H1 (cell line): ENCODE measurements around the gene ACSM2A. TPM values are rescaled to one million over a fixed set of nuclear protein-coding genes. Genes with fewer than 3 reads are reported as not detected.

ENCODE experiments used
- CTCF ChIA-PET: fragments of 300-600 bp; sonication (Branson Sonifier 250); formaldehyde crosslinking; loops from one replicate; lab custom pipeline; 2021; ENCODE audit not compliant: partially characterized antibody; lab: Charles Lee
- POLR2A ChIA-PET: fragments of 300-600 bp; sonication (Branson Sonifier 250); formaldehyde crosslinking; loops from one replicate; lab custom pipeline; 2021; ENCODE audit warnings: inconsistent platforms; ENCODE audit not compliant: partially characterized antibody; lab: Charles Lee
- DNase-seq, 2 experiments: peaks; one replicate each; pipeline versions ENCODE4 v3.0.0 to v3.0.0-alpha.2; 2010 to 2022; ENCODE audit warnings: low spot score in 2 of 2, low read depth in 1 of 2, mixed read lengths in 1 of 2
- FAIRE-seq: peaks from 2 replicates; lab custom pipeline; 2011; peaks lifted over from hg19 to GRCh38; lab: Jason Lieb, UNC
- H2AFZ ChIP-seq: 2 replicates; pipeline ENCODE4 v1.8.1; 2012; ENCODE audit warnings: low read length, inconsistent platforms
- H2AK5ac ChIP-seq: 2 replicates; pipeline ENCODE4 v1.6.1; 2013; ENCODE audit warnings: low read depth, low read length
- H2BK120ac ChIP-seq: replicated peaks from 2 replicates; pipeline ENCODE3; 2013; ENCODE audit warnings: low read depth, low read length, inconsistent platforms
- H2BK12ac ChIP-seq: 2 replicates; pipeline ENCODE4 v1.6.1; 2013; ENCODE audit warnings: low read depth, low read length
- H2BK15ac ChIP-seq: 2 replicates; pipeline ENCODE4 v1.6.1; 2013; ENCODE audit warnings: low read length
- H2BK20ac ChIP-seq: 2 replicates; pipeline ENCODE4 v1.6.1; 2013; ENCODE audit warnings: low read length
- H2BK5ac ChIP-seq: 2 replicates; pipeline ENCODE4 v1.6.1; 2013; ENCODE audit warnings: low read depth, low read length
- H3K14ac ChIP-seq: 2 replicates; pipeline ENCODE4 v1.6.1; 2013; ENCODE audit warnings: inconsistent platforms; ENCODE audit not compliant: insufficient read length
- H3K18ac ChIP-seq: 2 replicates; pipeline ENCODE4 v1.6.1; 2013; ENCODE audit warnings: low read length; ENCODE audit errors: extremely low read depth
- H3K23ac ChIP-seq: 2 replicates; pipeline ENCODE4 v1.6.1; 2013; ENCODE audit warnings: inconsistent platforms; ENCODE audit not compliant: insufficient read length
- H3K23me2 ChIP-seq: 2 replicates; pipeline ENCODE4 v1.6.1; 2013; ENCODE audit warnings: low read depth, low read length
- H3K27ac ChIP-seq: 2 replicates; pipeline ENCODE4 v1.6.1; 2011; ENCODE audit warnings: low read depth, low read length, inconsistent platforms
- H3K27me3 ChIP-seq, 4 experiments: replicated peaks in 1 of 4; 1 replicate in 1 of 4; 2 replicates in 3 of 4; pipeline versions ENCODE4 v1.6.1 to v1.8.1; 2011 to 2013; ENCODE audit warnings: low read length in 3 of 4, mild to moderate bottlenecking in 3 of 4, inconsistent platforms in 2 of 4, mixed read lengths in 2 of 4, moderate library complexity in 1 of 4; ENCODE audit not compliant: control insufficient read depth in 3 of 4, insufficient read depth in 3 of 4; ENCODE audit errors: extremely low read depth in 1 of 4
- H3K36me3 ChIP-seq, 4 experiments: 2 replicates each; pipeline versions ENCODE4 v1.6.1 to v1.8.1; 2011 to 2013; ENCODE audit warnings: mild to moderate bottlenecking in 4 of 4, low read length in 3 of 4, moderate library complexity in 2 of 4, control low read depth in 1 of 4, inconsistent platforms in 1 of 4; ENCODE audit not compliant: insufficient read depth in 4 of 4, control insufficient read depth in 2 of 4
- H3K4ac ChIP-seq: replicated peaks from 2 replicates; pipeline ENCODE3; 2013; ENCODE audit warnings: low read length, low read depth, mixed read lengths, inconsistent platforms; ENCODE audit not compliant: insufficient read length
- H3K4me1 ChIP-seq, 4 experiments: replicated peaks in 1 of 4; 1 replicate in 1 of 4; 2 replicates in 3 of 4; pipeline versions ENCODE4 v1.6.1 to v1.8.1; 2011 to 2013; ENCODE audit warnings: low read length in 3 of 4, inconsistent platforms in 2 of 4, mixed read lengths in 1 of 4; ENCODE audit not compliant: insufficient read depth in 4 of 4, control insufficient read depth in 3 of 4
- H3K4me2 ChIP-seq, 2 experiments: 2 replicates each; pipeline versions ENCODE4 v1.6.1 to v1.8.1; 2011 to 2013; ENCODE audit warnings: low read depth in 2 of 2, low read length in 2 of 2, control low read depth in 1 of 2, inconsistent platforms in 1 of 2, mild to moderate bottlenecking in 1 of 2; ENCODE audit not compliant: insufficient read depth in 1 of 2
- H3K4me3 ChIP-seq, 4 experiments: fragments of 200-600, 300-600 bp in 1 of 4; sonication (generic), shearing (Covaris generic), sonication (Bioruptor Twin) in 1 of 4; 2 replicates each; pipeline versions ENCODE4 v1.5.1 to v1.8.1; 2011 to 2016; ENCODE audit warnings: low read length in 4 of 4, low read depth in 3 of 4, control low read depth in 2 of 4, inconsistent platforms in 2 of 4, mild to moderate bottlenecking in 2 of 4, mixed read lengths in 1 of 4, moderate library complexity in 1 of 4; ENCODE audit not compliant: insufficient read depth in 2 of 4; ENCODE audit errors: extremely low read depth in 1 of 4
- H3K56ac ChIP-seq: replicated peaks from 2 replicates; pipeline ENCODE3; 2013; ENCODE audit warnings: low read depth, mild to moderate bottlenecking, mixed read lengths, low read length, inconsistent platforms; ENCODE audit not compliant: insufficient read length
- H3K79me1 ChIP-seq: 2 replicates; pipeline ENCODE4 v1.6.1; 2013; ENCODE audit warnings: low read depth, low read length, control low read depth
- H3K79me2 ChIP-seq, 2 experiments: 2 replicates each; pipeline versions ENCODE4 v1.6.1 to v1.8.1; 2012 to 2013; ENCODE audit warnings: low read length in 2 of 2, mild to moderate bottlenecking in 2 of 2, inconsistent platforms in 1 of 2; ENCODE audit not compliant: insufficient read depth in 2 of 2, control insufficient read depth in 1 of 2
- H3K9ac ChIP-seq, 4 experiments: replicated peaks in 1 of 4; 1 replicate in 1 of 4; 2 replicates in 3 of 4; pipeline versions ENCODE4 v1.6.1 to v1.8.1; 2011 to 2013; ENCODE audit warnings: low read depth in 3 of 4, low read length in 3 of 4, control low read depth in 2 of 4, mild to moderate bottlenecking in 2 of 4, moderate library complexity in 2 of 4, inconsistent platforms in 1 of 4; ENCODE audit errors: extremely low read depth in 1 of 4
- H3K9me3 ChIP-seq, 2 experiments: 2 replicates each; pipeline versions ENCODE4 v1.6.1 to v1.8.1; 2012 to 2013; ENCODE audit warnings: mild to moderate bottlenecking in 2 of 2, moderate library complexity in 2 of 2, control low read depth in 1 of 2, inconsistent platforms in 1 of 2, low read depth in 1 of 2, low read length in 1 of 2, mixed read lengths in 1 of 2; ENCODE audit not compliant: insufficient read depth in 2 of 2
- H4K20me1 ChIP-seq, 2 experiments: replicated peaks in 1 of 2; 2 replicates each; pipeline versions ENCODE3 to v1.8.1; 2011 to 2013; ENCODE audit warnings: inconsistent platforms in 2 of 2, low read length in 2 of 2, mild to moderate bottlenecking in 1 of 2; ENCODE audit not compliant: insufficient read depth in 2 of 2, control insufficient read depth in 1 of 2
- H4K5ac ChIP-seq: 2 replicates; pipeline ENCODE4 v1.6.1; 2013; ENCODE audit warnings: low read length, low read depth, mixed read lengths, inconsistent platforms; ENCODE audit not compliant: insufficient read length
- H4K8ac ChIP-seq: 2 replicates; pipeline ENCODE4 v1.8.0; 2013; ENCODE audit warnings: mild to moderate bottlenecking, moderate library complexity, low read length, inconsistent platforms; ENCODE audit not compliant: insufficient read depth; ENCODE audit errors: extremely low read depth
- H4K91ac ChIP-seq: replicated peaks from 2 replicates; pipeline ENCODE3; 2013; ENCODE audit warnings: low read length, mixed read lengths, inconsistent platforms; ENCODE audit not compliant: insufficient read length
- BCL11A ChIP-seq, 2 experiments: IDR thresholded peaks; one replicate each; pipeline ENCODE4 v1.6.1; 2011; ENCODE audit warnings: low read depth in 2 of 2, low read length in 2 of 2, mild to moderate bottlenecking in 2 of 2
- CBX5 ChIP-seq: fragments of 300-800, 300-1000 bp; sonication (generic); IDR thresholded peaks from 2 replicates; pipeline ENCODE4 v1.7.1; 2016; ENCODE audit warnings: antibody characterized with exemption, low read length, low read depth
- EGR1 ChIP-seq: IDR thresholded peaks from 2 replicates; pipeline ENCODE4 v1.6.1; 2011; ENCODE audit warnings: low read depth, low read length, borderline replicate concordance
- KDM1A ChIP-seq: fragments of 200-600, 300-600 bp; sonication (generic); IDR thresholded peaks from 2 replicates; pipeline ENCODE4 v1.7.1; 2016; ENCODE audit warnings: mild to moderate bottlenecking, low read length, borderline replicate concordance
- KDM5A ChIP-seq: fragments of 200-600 bp; IDR thresholded peaks from 2 replicates; pipeline ENCODE4 v1.7.1; 2012; ENCODE audit warnings: mild to moderate bottlenecking, low read length, inconsistent platforms, mixed read lengths
- NRF1 ChIP-seq: IDR thresholded peaks from 2 replicates; pipeline ENCODE4 v1.6.1; 2011; ENCODE audit warnings: mild to moderate bottlenecking, low read depth, low read length, improper control_type of control experiment
- PHF8 ChIP-seq: fragments of 200-600 bp; sonication (generic); conservative IDR thresholded peaks from 2 replicates; pipeline ENCODE4 v1.7.1; 2012; ENCODE audit warnings: low read depth, mild to moderate bottlenecking, inconsistent platforms, low read length, moderate library complexity
- POLR2A ChIP-seq, 2 experiments: IDR thresholded peaks; 1 replicate in 1 of 2; 2 replicates in 1 of 2; pipeline ENCODE4 v1.6.1; 2011; ENCODE audit warnings: low read depth in 2 of 2, low read length in 2 of 2, mild to moderate bottlenecking in 2 of 2; ENCODE audit errors: control extremely low read depth in 1 of 2
- RXRA ChIP-seq: IDR thresholded peaks from 2 replicates; pipeline ENCODE4 v1.6.1; 2011; ENCODE audit warnings: low read depth, mild to moderate bottlenecking, low read length, moderate library complexity; ENCODE audit not compliant: insufficient read depth
- SAP30 ChIP-seq: fragments of 300-600 bp; sonication (generic); IDR thresholded peaks from 2 replicates; pipeline ENCODE4 v1.7.1; 2012; ENCODE audit warnings: low read length, moderate library complexity, mild to moderate bottlenecking, inconsistent platforms; ENCODE audit not compliant: insufficient read depth, insufficient replicate concordance
- TAF1 ChIP-seq: IDR thresholded peaks from 2 replicates; pipeline ENCODE4 v1.6.1; 2011; ENCODE audit warnings: mild to moderate bottlenecking, low read depth, low read length
- TAF7 ChIP-seq: optimal IDR thresholded peaks from 2 replicates; pipeline ENCODE3; 2011; ENCODE audit warnings: low read depth, mild to moderate bottlenecking, inconsistent platforms, low read length, moderate library complexity, borderline replicate concordance
- WGBS, 2 experiments: shearing (Covaris generic) in 1 of 2; methylation state at CpG; one replicate each; pipeline versions ENCODE4 v1.1.6 to v1.1.7; 2013 to 2015; ENCODE audit warnings: low lambda C conversion rate in 2 of 2, mixed read lengths in 2 of 2, inconsistent platforms in 1 of 2, low coverage in 1 of 2, missing lambda C conversion rate in 1 of 2; ENCODE audit not compliant: insufficient replicate concordance in 2 of 2, insufficient coverage in 1 of 2, insufficient read length in 1 of 2; ENCODE audit errors: extremely low coverage in 1 of 2, missing lambda C conversion rate in 1 of 2; 5-methylcytosine and 5-hydroxymethylcytosine counted together
- polyA plus RNA-seq, 7 experiments: library from polyadenylated mRNA; depleted of rRNA in 3 of 7; stranded (reverse) in 5 of 7; unstranded in 2 of 7; fragments of >200 nt in 5 of 7; fragments of 200-250 nt in 2 of 7; gene quantifications; 1 replicate in 5 of 7; 2 replicates in 1 of 7; 4 replicates in 1 of 7; pipeline versions ENCODE4 v1.2.1 to v1.2.3, GENCODE V29; 2011 to 2013; ENCODE audit warnings: missing spikeins in 2 of 7, mixed read lengths in 2 of 7
- total RNA-seq: library from RNA; stranded (reverse); fragmentation: NEBNext Ultra II Directional; extraction: Animal tissue kit (Norgen Biotek cat#: 25700); gene quantifications from 2 replicates; pipeline ENCODE4 v1.2.1, GENCODE V29; 2021
- TF ChIP-seq, protein P1 (sequence below): IDR thresholded peaks from 2 replicates; pipeline ENCODE4 v1.6.1; 2011; ENCODE audit warnings: low read length, improper control_type of control experiment

The ACSM2A gene
- total and polyA plus RNA-seq, 2 of the 8 experiments (the other 6 are each of a cell fraction or from before 2014, with no cell fraction given) = not detected

DNA sequence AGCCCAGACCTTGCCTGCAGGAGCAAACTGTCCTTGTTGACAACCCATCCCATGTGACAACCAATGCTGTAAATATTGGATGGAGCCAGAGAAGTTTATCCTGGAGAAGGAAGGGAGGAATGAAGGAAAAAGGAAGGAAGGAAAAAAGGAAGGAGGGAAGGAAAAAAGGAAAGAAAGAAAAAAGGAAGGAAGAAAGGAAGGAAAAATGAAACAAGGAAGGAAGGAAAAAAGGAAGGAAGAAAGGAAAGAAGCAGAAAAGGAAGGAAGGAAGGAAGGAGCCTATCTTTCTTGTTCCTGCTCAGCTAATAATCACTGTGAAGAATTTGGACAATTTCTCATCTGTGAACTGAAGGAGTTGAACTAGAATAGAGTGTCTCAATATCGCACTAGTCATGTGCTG is 68.8 kb downstream of the ACSM2A start:
- H4K8ac ChIP-seq = no peak overlapping the region
- H4K20me1 ChIP-seq = no peaks in the 10 kb centered on the region
- no peaks in the 10 kb centered on the region for H3K27me3 ChIP-seq
- H3K56ac ChIP-seq = no peak overlapping the region
- ChIA-PET POLR2A (no interaction called here), CTCF (interaction anchor here (1.4 kb wide), 1 partner anchor 8 kb away, joined by 3 read pairs; no protein-coding TSS in a partner anchor)
- no peak overlapping the region for H3K4ac ChIP-seq
- no peaks in the 10 kb centered on the region for H3K36me3 ChIP-seq
- DNase-seq (no peak), FAIRE-seq (no peak)
- no peaks in the 10 kb centered on the region for H3K79me2 ChIP-seq
- H3K18ac ChIP-seq = no peak overlapping the region
- no peak overlapping the region for H2AK5ac ChIP-seq
- no peak overlapping the region for H2BK15ac ChIP-seq
- H3K9me3 ChIP-seq = peaks cover 6 to 13% of the 10 kb centered on the region in 2 experiments; a peak in 3 of 4 replicates
- H2BK5ac ChIP-seq = no peak overlapping the region
- no peak overlapping the region for H2BK20ac ChIP-seq
- H2BK12ac ChIP-seq = no peak overlapping the region
- no peak overlapping the region for H4K91ac ChIP-seq
- no peaks in the 10 kb centered on the region for H3K4me1 ChIP-seq
- no peak overlapping the region for H2BK120ac ChIP-seq
- WGBS, 2 experiments = 87% methylated on average over 1 of the region's 1 CpG; no CpG with 5 or more reads in 1 of the 2 experiments
- H3K23ac ChIP-seq = no peak overlapping the region
- H3K27ac ChIP-seq = no peak overlapping the region
- H3K9ac ChIP-seq = no peak overlapping the region
- H2AFZ ChIP-seq = no peak overlapping the region
- no peak overlapping the region for H3K4me3 ChIP-seq
- H3K4me2 ChIP-seq = no peak overlapping the region
- H3K14ac ChIP-seq = no peak overlapping the region
- H4K5ac ChIP-seq = no peak overlapping the region
- H3K79me1 ChIP-seq = no peaks in the 10 kb centered on the region
- no peaks in the 10 kb centered on the region for H3K23me2 ChIP-seq
- TF ChIP-seq, protein P1, sequence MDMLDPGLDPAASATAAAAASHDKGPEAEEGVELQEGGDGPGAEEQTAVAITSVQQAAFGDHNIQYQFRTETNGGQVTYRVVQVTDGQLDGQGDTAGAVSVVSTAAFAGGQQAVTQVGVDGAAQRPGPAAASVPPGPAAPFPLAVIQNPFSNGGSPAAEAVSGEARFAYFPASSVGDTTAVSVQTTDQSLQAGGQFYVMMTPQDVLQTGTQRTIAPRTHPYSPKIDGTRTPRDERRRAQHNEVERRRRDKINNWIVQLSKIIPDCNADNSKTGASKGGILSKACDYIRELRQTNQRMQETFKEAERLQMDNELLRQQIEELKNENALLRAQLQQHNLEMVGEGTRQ = no peak
- TF ChIP-seq TAF1 (no peak), SAP30 (no peak), BCL11A (IDR thresholded peaks at IDR 0.05; ENCODE audit: low read depth in 2 of 2, low read length in 2 of 2) (no peak), EGR1 (no peak), TAF7 (no peak), KDM5A (no peak), CBX5 (no peak), POLR2A (IDR thresholded peaks at IDR 0.05; ENCODE audit: control extremely low read depth in 1 of 2, low read depth in 2 of 2, low read length in 2 of 2) (no peak), PHF8 (no peak), RXRA (no peak), NRF1 (no peak), KDM1A (no peak)
